Large intestine (tissue), 3 donors: ENCODE measurements around the gene MEAF6. TPM values are rescaled to one million over a fixed set of nuclear protein-coding genes. Genes with fewer than 3 reads are reported as not detected.

ENCODE experiments used
- DNase-seq, 2 donors: peaks; one replicate each; pipeline versions ENCODE4 v3.0.0 to v3.0.0-alpha.2; 2013
- H3K27ac ChIP-seq: one replicate; pipeline ENCODE4 v1.5.1; 2013; ENCODE audit warnings: low read length
- H3K27me3 ChIP-seq: 2 replicates; pipeline ENCODE4 v1.6.1; 2013; ENCODE audit warnings: low read length; ENCODE audit not compliant: control insufficient read depth, insufficient read depth
- H3K36me3 ChIP-seq: 2 replicates; pipeline ENCODE4 v1.6.1; 2013; ENCODE audit warnings: low read length; ENCODE audit not compliant: control insufficient read depth, insufficient read depth
- H3K4me1 ChIP-seq: one replicate; pipeline ENCODE4 v1.6.1; 2013; ENCODE audit warnings: low read length; ENCODE audit not compliant: control insufficient read depth, insufficient read depth
- H3K4me3 ChIP-seq: one replicate; pipeline ENCODE4 v1.5.1; 2013; ENCODE audit warnings: low read length
- H3K9me3 ChIP-seq: one replicate; pipeline ENCODE4 v1.6.1; 2013; ENCODE audit warnings: mild to moderate bottlenecking, low read depth, low read length, moderate library complexity; ENCODE audit not compliant: control insufficient read depth
- WGBS: methylation state at CpG from one replicate; pipeline ENCODE4 v1.1.5; 2013; ENCODE audit warnings: low lambda C conversion rate; ENCODE audit not compliant: insufficient coverage; 5-methylcytosine and 5-hydroxymethylcytosine counted together
- polyA plus RNA-seq: library from polyadenylated mRNA; unstranded; fragments of 120-200 nt; gene quantifications from one replicate; pipeline ENCODE4 v1.2.1, GENCODE V29; 2013

The MEAF6 gene
- polyA plus RNA-seq, 1 donor: 54.4 TPM

DNA sequence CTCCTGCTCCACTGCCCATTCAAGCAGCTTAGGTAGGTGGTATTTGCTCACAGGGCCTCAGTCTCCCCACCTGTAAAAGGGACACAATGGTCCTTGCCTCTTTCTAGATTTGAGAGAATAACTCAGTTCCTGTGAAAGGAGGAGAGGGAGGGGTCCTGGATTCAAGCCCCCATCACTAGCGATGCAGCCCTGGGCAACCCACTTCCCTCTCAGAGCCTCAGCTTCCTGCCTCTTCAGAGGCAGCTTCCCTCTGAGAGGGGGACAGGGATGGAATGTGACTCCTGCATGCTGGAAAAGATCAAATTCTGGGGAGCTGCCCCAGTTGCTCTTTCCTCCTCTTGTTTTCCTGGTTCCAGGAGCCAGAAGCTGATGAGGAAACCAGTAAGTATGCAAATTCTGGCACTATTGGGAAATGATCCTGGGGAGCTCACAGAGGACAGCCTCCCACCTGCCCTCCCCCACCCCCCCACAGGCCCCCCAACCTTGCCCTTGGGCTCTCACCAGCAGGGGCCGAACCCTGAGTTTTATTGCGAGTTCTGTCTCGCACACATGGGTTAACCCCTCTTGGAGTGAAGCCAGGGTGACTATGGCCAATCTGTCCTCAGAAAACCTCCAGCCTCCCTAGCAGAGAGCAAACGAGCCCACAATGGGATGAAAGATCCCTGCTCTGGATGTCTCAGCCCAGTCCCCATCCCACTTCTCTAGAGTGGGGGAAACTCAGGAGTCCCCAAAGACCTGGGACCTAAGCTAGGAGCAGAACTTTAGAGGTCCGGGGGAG, 28.5 kb downstream of the MEAF6 start:
- H3K4me1 ChIP-seq: peaks cover 10% of the 10 kb centered on the region
- DNase-seq: no peak
- H3K9me3 ChIP-seq: no peaks in the 10 kb centered on the region
- H3K27ac ChIP-seq: no peak overlapping the region
- peaks cover 52% of the 10 kb centered on the region for H3K36me3 ChIP-seq
- no CpG with 5 or more reads among the region's 6 CpGs for WGBS
- H3K4me3 ChIP-seq: no peak overlapping the region
- no peaks in the 10 kb centered on the region for H3K27me3 ChIP-seq

GRCh38 chr1:37484325-37485051, 30.1 kb downstream of the MEAF6 start:
- DNase-seq: no peak
- H3K4me3 ChIP-seq: no peak overlapping the region
- H3K9me3 ChIP-seq: no peaks in the 10 kb centered on the region
- peaks cover 55% of the 10 kb centered on the region for H3K36me3 ChIP-seq
- H3K27ac ChIP-seq: no peak overlapping the region
- no peaks in the 10 kb centered on the region for H3K27me3 ChIP-seq
- H3K4me1 ChIP-seq: peaks cover 21% of the 10 kb centered on the region
- WGBS: no CpG with 5 or more reads among the region's 7 CpGs

- H3K9me3 ChIP-seq: no peaks in the 10 kb centered on the region
- no peaks in the 10 kb centered on the region for H3K27me3 ChIP-seq
- H3K4me3 ChIP-seq: no peak overlapping the region
- no CpG with 5 or more reads among the region's 15 CpGs for WGBS
- no peak for DNase-seq
- peaks cover 28% of the 10 kb centered on the region for H3K4me1 ChIP-seq
- peaks cover 56% of the 10 kb centered on the region for H3K36me3 ChIP-seq
- H3K27ac ChIP-seq: no peak overlapping the region
Observed at GRCh38 chr1:37483785-37484184, 30.8 kb downstream of the MEAF6 start.

DNA sequence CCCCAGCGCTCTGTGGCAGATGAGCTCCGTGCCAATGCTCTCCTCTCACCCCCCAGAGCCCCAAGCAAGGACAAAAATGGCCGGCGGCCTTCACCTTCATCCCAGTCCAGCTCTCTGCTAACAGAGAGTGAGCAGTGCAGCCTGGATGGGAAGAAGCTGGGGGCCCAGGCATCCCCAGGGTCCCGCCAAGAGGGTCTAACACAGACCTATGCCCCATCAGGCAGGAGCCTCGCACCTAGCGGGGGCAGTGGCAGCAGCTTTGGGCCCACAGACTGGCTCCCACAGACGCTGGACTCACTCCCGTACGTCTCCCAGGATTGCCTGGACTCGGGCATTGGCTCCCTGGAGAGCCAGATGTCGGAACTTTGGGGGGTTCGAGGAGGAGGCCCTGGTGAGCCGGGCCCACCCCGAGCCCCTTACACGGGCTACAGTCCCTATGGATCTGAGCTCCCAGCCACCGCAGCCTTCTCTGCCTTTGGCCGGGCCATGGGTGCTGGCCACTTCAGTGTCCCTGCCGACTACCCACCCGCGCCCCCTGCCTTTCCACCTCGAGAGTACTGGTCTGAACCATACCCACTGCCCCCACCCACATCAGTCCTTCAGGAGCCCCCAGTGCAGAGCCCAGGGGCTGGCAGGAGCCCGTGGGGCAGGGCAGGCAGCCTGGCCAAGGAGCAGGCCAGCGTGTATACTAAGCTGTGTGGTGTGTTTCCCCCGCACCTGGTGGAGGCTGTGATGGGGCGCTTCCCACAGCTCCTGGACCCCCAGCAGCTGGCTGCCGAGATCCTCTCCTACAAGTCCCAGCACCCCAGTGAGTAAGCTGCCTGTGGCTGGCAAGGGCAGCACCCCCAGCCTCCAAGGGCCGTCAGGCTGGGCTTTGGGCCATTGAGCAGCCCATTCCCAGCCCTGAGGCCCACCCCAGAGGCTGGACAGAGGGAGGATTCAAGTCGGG, 31.5 kb downstream of the MEAF6 start:
- peaks cover 59% of the 10 kb centered on the region for H3K36me3 ChIP-seq
- no peaks in the 10 kb centered on the region for H3K9me3 ChIP-seq
- H3K27me3 ChIP-seq: no peaks in the 10 kb centered on the region
- peaks cover 35% of the 10 kb centered on the region for H3K4me1 ChIP-seq
- DNase-seq: no peak
- WGBS: no CpG with 5 or more reads among the region's 29 CpGs
- no peak overlapping the region for H3K27ac ChIP-seq
- no peak overlapping the region for H3K4me3 ChIP-seq

DNA sequence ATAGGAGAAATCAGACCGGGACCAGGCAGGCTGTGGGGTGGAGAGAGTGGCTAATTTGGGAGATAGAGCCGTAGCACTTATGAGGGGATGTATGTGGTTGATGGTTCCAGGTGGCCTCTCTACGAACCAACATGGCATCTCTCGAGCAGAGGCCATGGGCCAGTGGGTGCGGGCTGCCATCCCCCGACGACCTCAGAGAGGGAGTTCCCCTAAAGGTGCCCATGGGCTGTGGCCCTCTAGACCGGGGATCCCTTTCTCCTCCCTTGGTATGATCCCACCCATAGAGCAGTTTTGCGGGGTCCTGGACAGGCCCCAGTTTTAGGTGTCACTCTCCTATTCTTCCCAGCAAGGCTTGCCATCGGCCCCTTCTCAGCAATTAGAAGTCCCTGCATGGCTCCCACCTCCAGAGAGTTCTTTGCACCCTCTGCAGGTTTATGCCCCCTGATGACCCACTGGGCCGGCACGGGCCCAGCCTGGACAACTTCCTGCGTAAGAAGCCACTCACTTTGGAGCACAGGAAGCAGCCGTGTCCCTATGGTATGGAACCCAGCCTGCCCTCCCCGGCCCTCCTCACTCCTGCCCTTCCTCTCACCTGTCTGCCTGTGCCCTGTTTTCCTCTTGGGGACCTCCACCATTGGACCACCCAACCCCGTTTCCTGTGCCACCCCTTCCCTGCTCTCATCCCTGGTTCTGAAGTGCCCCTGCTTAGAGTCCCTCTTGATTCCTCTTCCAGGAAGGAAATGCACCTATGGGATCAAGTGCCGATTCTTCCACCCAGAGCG, 32.4 kb downstream of the MEAF6 start:
- no peak for DNase-seq
- H3K9me3 ChIP-seq: no peaks in the 10 kb centered on the region
- peaks cover 40% of the 10 kb centered on the region for H3K4me1 ChIP-seq
- no peak overlapping the region for H3K4me3 ChIP-seq
- no CpG with 5 or more reads among the region's 18 CpGs for WGBS
- H3K27ac ChIP-seq: no peak overlapping the region
- H3K27me3 ChIP-seq: no peaks in the 10 kb centered on the region
- H3K36me3 ChIP-seq: peaks cover 64% of the 10 kb centered on the region

- Histone ChIP-seq H3K4me1 (peaks cover 38% of the 10 kb centered on the region), H3K36me3 (peaks cover 70% of the 10 kb centered on the region)
- WGBS: 100% methylated on average over 4 of the region's 26 CpGs
Observed at GRCh38 chr1:37481289-37482003, 33.1 kb downstream of the MEAF6 start.

DNA sequence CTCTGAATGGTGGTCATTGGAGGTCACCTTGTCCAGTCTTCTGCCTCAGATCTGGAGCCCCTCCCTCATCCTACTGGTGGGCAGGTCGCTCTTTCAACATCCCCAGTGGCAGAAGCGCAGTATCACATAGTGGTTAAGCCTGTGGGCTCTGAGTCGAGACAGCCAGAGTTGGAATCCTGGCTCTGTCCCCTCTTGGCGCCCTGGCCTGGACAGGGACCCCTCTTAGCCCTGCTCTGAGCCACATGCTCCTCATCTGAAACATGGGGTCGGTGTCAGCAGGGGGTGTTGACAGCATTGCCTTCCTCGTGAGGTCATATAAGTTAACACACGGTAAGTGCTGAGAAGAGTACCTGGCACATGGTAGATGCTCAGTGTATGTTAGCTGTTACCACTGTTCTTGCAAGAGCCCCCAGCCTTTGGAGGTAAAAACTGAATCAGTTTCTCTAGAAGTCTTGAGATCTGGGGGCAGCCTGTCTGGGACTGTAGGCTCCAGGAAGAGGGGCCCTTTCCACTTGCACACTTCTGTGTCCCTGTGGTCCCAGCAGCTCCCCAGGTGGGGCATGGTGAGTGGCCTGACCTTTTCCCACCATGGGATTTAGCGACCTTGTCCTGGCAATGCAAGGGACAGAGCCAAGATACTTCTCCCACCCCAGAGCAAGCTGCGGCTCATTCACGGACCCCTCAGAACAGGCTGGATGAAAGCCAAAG, 33.8 kb downstream of the MEAF6 start:
- H3K27ac ChIP-seq: peak overlapping the region; percentile 99
- WGBS: no CpG with 5 or more reads among the region's 10 CpGs
- peaks cover 37% of the 10 kb centered on the region for H3K4me1 ChIP-seq
- no peaks in the 10 kb centered on the region for H3K9me3 ChIP-seq
- no peak for DNase-seq
- H3K27me3 ChIP-seq: no peaks in the 10 kb centered on the region
- H3K4me3 ChIP-seq: no peak overlapping the region
- H3K36me3 ChIP-seq: peaks cover 77% of the 10 kb centered on the region

More at GRCh38 chr1:37481289-37482003, 33.1 kb downstream of the MEAF6 start:
- Histone ChIP-seq H3K27me3 (no peaks in the 10 kb centered on the region), H3K9me3 (no peaks in the 10 kb centered on the region), H3K4me3 (no peak overlapping the region), H3K27ac (no peak overlapping the region)
- DNase-seq: no peak

DNA sequence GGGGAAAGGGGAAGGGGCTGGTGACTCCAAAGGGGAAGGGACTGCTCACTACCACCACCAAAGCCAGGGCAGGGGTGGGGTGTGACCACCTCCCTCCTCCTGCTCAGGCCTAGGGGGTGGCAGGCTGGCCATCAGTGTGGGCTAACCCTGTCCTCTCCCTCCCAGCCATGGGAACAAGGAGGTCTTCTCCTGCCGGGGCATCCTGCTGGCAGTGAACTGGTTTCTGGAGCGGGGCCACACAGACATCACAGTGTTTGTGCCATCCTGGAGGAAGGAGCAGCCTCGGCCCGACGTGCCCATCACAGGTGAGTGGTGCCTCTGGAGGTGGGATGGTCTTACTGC, 34.5 kb downstream of the MEAF6 start:
- Histone ChIP-seq H3K36me3 (peaks cover 80% of the 10 kb centered on the region), H3K4me3 (peak overlapping the region; percentile 23), H3K9me3 (no peaks in the 10 kb centered on the region), H3K27ac (peak overlapping the region; percentile 99), H3K4me1 (peaks cover 37% of the 10 kb centered on the region), H3K27me3 (no peaks in the 10 kb centered on the region)
- DNase-seq: no peak
- WGBS: no CpG with 5 or more reads among the region's 5 CpGs
